ENCODE data around the gene NOL9.

The NOL9 gene

DNA sequence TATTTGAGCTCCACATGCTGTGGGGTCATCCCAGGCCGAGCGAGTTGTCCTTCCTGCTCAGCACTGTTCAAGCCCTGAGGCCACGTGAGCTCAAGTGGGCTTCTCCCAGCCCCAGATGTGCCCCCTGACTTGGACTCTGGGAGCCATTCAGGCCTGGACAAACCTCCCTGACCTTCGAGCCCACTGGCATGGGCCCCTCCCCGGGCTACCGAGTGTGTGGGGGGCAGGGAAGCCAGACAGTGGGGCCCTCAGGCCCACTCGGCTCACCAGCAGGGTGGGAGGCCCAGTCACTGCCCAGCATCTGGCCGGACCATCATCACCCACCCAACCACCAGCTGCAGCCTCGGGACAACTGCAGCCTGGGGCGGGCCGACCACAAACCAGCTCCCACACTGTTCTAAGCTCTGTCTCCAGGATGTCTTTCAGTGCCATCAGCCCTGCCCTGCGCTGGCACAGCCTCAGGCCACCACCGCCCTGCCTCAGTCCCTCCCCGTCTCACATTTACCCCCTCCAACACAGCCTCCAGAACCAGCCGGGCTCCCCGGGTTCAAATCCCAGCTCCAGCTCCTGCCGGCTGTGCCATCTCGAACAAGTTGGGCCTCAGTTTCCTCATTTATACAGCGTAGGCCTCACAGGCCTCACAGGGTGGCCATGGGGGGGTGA lies 41.9 kb downstream of the NOL9 start:
- Histone ChIP-seq H3K4me3 (ENCODE audit: low read length) (no peak overlapping the region), H3K27ac (ENCODE audit: low read length) (no peak overlapping the region)

DNA sequence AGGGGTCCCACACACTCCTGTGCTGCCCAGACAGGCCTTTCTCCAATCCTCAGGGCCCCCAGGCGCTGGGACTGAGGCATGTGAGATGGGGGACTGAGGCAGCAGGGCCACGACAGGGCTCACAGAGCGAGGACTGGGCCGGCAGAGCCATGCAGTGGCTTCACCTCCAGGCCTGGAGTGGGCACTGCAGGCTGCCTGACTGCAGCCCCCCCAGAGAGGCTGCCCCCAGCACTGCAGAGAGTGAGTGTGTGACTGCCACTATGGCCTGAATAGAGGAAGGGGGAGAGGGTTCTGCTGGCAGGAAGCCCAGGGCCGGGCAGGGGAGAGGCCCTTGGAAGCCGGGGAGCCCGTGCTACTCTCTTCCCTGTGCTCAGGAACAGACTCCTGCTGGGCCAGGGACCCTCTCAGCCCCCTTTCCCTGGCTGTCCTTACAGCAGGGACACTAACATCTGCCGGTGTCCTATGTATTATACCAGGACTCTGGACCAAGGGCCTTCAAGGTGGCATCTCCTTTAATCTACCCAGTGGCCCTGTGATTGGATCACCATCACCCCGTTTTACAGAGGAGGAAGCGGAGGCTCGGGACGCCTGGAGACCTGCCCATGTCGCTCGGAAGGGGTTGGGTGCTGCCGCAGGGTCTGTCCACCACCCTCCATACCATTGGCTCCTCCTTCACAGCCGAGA lies 42.6 kb downstream of the NOL9 start:
- Histone ChIP-seq H3K27me3 (ENCODE audit: control insufficient read depth, insufficient read depth, low read length) (no peaks in the 10 kb centered on the region), H3K36me3 (ENCODE audit: control insufficient read depth, low read depth, low read length) (no peaks in the 10 kb centered on the region), H3K4me3 (ENCODE audit: low read length) (no peak overlapping the region), H3K9me3 (ENCODE audit: control insufficient read depth, low read depth, low read length) (no peaks in the 10 kb centered on the region), H3K4me1 (ENCODE audit: control insufficient read depth, low read depth, low read length) (no peaks in the 10 kb centered on the region), H3K27ac (ENCODE audit: low read length) (no peak overlapping the region), H3K9ac (ENCODE audit: low read length) (no peak overlapping the region)

More for the DNA sequence above, 41.9 kb downstream of the NOL9 start:
- Histone ChIP-seq H3K9ac (ENCODE audit: low read length) (no peak overlapping the region), H3K9me3 (ENCODE audit: control insufficient read depth, low read depth, low read length) (no peaks in the 10 kb centered on the region), H3K27me3 (ENCODE audit: control insufficient read depth, insufficient read depth, low read length) (no peaks in the 10 kb centered on the region), H3K4me1 (ENCODE audit: control insufficient read depth, low read depth, low read length) (no peaks in the 10 kb centered on the region), H3K36me3 (ENCODE audit: control insufficient read depth, low read depth, low read length) (no peaks in the 10 kb centered on the region)

DNA sequence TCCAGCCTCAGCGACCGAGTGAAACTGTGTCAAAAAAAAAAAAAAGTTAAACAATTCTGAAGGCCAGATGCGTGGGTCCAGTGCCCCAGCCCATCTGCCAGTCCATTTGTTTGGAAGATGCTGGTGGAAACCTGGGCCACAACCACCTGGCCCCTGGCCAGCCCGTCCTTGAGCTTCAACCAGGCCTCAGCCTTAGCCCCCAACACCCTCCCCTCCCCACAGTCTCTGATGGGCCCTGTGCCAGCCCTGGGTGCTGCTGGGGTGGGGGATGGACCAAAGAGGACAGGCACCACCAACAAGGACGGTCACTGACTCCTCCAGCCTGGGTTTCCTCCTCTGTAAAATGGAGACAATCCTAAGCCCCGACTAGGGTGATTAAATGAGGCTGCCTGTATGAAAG lies 43.3 kb downstream of the NOL9 start:
- no peaks in the 10 kb centered on the region for H3K4me1 ChIP-seq (ENCODE audit: control insufficient read depth, low read depth, low read length)
- no peaks in the 10 kb centered on the region for H3K36me3 ChIP-seq (ENCODE audit: control insufficient read depth, low read depth, low read length)
- no peak overlapping the region for H3K27ac ChIP-seq (ENCODE audit: low read length)
- H3K9me3 ChIP-seq (ENCODE audit: control insufficient read depth, low read depth, low read length), result no peaks in the 10 kb centered on the region
- H3K4me3 ChIP-seq (ENCODE audit: low read length), result no peak overlapping the region
- H3K9ac ChIP-seq (ENCODE audit: low read length), result no peak overlapping the region
- H3K27me3 ChIP-seq (ENCODE audit: control insufficient read depth, insufficient read depth, low read length), result no peaks in the 10 kb centered on the region

DNA sequence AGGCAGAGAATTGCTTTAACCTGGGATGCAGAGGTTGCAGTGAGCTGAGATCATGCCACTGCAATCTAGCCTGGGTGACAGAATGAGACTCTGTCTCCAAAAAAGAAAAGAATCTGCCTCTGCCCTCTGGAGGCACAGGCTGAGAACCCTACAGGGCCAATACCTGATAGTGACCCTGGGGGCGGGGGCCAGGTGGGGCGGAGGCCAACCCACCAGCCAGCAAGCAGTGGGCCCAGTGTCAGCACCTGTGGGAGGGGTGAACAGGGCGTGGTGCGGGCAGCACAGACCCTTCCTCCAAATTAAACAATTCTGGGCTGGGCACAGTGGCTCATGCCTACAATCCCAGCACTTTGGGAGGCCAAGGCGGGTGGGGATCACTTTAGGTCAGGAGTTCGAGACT lies 43.8 kb downstream of the NOL9 start:
- H3K9ac ChIP-seq (ENCODE audit: low read length), result no peak overlapping the region
- H3K27ac ChIP-seq (ENCODE audit: low read length), result no peak overlapping the region
- H3K27me3 ChIP-seq (ENCODE audit: control insufficient read depth, insufficient read depth, low read length), result no peaks in the 10 kb centered on the region
- H3K4me3 ChIP-seq (ENCODE audit: low read length), result no peak overlapping the region
- H3K36me3 ChIP-seq (ENCODE audit: control insufficient read depth, low read depth, low read length), result no peaks in the 10 kb centered on the region
- H3K9me3 ChIP-seq (ENCODE audit: control insufficient read depth, low read depth, low read length), result no peaks in the 10 kb centered on the region
- no peaks in the 10 kb centered on the region for H3K4me1 ChIP-seq (ENCODE audit: control insufficient read depth, low read depth, low read length)

DNA sequence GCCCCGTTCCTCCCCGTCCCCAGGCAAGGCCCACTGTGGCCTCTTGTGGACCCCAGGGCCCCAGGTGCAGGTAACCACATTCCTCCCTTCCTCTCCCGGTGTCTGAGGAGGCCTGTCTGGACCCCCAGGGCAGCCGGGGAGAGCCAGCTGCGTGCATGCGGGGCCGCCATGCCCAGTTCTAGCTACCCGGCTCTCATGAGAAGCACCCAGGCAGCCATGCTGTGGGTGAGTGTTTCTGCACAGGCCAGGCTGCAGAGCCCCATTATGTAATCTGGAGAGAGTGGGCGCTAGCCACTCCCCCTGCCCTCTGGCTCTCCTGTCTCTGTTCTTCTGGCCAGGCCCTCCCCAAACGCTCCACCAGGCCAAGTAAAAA lies 44.4 kb downstream of the NOL9 start:
- no peak overlapping the region for H3K27ac ChIP-seq (ENCODE audit: low read length)
- no peak overlapping the region for H3K9ac ChIP-seq (ENCODE audit: low read length)
- H3K4me1 ChIP-seq (ENCODE audit: control insufficient read depth, low read depth, low read length), result no peaks in the 10 kb centered on the region
- H3K9me3 ChIP-seq (ENCODE audit: control insufficient read depth, low read depth, low read length), result no peaks in the 10 kb centered on the region
- no peaks in the 10 kb centered on the region for H3K36me3 ChIP-seq (ENCODE audit: control insufficient read depth, low read depth, low read length)
- H3K4me3 ChIP-seq (ENCODE audit: low read length), result no peak overlapping the region
- H3K27me3 ChIP-seq (ENCODE audit: control insufficient read depth, insufficient read depth, low read length), result no peaks in the 10 kb centered on the region

DNA sequence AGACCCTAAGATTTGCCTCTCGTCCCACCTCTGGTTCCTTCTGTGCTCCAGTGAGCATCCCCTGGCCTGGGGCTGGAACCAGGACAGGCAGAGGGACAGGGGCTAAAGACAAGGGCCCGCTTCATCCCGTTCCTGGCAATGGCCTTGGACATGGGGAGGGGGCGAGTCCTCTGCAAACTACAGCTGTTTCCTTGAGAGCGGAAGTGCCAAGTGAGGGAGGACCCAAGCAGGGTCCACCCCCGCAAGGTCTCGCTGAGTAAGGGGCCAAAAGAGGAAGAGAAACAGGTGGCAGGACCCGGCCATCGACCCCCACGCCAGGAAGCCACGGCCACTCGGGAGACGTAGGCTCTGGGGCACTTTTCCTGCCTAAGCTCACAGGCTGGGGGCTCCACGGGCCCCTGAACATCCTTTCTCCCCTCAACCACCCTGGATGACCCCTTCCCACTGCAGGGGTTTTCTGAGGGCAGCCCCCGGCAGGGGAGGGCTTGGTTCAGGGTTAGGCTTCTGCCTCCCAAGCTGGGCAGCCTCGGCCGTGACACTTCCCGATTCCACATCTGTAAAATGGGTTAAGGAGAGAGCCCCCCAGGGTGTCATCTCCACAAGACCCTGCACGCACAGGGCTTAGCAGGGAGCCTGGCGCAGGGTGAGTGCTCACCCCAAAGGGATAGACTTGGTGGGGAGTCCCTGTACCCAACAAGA lies 44.9 kb downstream of the NOL9 start:
- no peaks in the 10 kb centered on the region for H3K4me1 ChIP-seq (ENCODE audit: control insufficient read depth, low read depth, low read length)
- H3K4me3 ChIP-seq (ENCODE audit: low read length), result no peak overlapping the region
- no peaks in the 10 kb centered on the region for H3K27me3 ChIP-seq (ENCODE audit: control insufficient read depth, insufficient read depth, low read length)
- H3K36me3 ChIP-seq (ENCODE audit: control insufficient read depth, low read depth, low read length), result no peaks in the 10 kb centered on the region
- no peak overlapping the region for H3K27ac ChIP-seq (ENCODE audit: low read length)
- H3K9ac ChIP-seq (ENCODE audit: low read length), result no peak overlapping the region
- H3K9me3 ChIP-seq (ENCODE audit: control insufficient read depth, low read depth, low read length), result no peaks in the 10 kb centered on the region

DNA sequence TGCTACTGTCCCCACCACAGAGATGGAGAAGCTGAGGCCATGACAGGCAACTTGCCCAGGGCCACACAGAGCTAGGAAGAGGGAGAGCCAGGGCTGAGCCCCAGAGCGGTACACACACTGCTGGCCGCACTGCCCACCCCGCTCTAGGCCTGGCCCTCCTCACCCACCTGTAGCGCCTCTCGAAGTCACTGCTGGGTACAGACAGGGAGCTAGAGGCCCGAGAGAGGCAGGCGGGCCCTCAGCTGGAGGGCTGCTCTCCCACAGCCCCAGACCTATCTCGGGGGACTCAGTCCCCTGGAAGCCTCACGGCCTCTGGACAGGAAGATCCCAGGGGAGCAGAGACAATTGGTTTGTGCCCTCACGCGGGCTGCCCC lies 45.5 kb downstream of the NOL9 start:
- H3K4me3 ChIP-seq (ENCODE audit: low read length), result no peak overlapping the region
- H3K9ac ChIP-seq (ENCODE audit: low read length), result no peak overlapping the region
- no peak overlapping the region for H3K27ac ChIP-seq (ENCODE audit: low read length)
- H3K36me3 ChIP-seq (ENCODE audit: control insufficient read depth, low read depth, low read length), result no peaks in the 10 kb centered on the region
- no peaks in the 10 kb centered on the region for H3K9me3 ChIP-seq (ENCODE audit: control insufficient read depth, low read depth, low read length)
- H3K27me3 ChIP-seq (ENCODE audit: control insufficient read depth, insufficient read depth, low read length), result no peaks in the 10 kb centered on the region
- no peaks in the 10 kb centered on the region for H3K4me1 ChIP-seq (ENCODE audit: control insufficient read depth, low read depth, low read length)

DNA sequence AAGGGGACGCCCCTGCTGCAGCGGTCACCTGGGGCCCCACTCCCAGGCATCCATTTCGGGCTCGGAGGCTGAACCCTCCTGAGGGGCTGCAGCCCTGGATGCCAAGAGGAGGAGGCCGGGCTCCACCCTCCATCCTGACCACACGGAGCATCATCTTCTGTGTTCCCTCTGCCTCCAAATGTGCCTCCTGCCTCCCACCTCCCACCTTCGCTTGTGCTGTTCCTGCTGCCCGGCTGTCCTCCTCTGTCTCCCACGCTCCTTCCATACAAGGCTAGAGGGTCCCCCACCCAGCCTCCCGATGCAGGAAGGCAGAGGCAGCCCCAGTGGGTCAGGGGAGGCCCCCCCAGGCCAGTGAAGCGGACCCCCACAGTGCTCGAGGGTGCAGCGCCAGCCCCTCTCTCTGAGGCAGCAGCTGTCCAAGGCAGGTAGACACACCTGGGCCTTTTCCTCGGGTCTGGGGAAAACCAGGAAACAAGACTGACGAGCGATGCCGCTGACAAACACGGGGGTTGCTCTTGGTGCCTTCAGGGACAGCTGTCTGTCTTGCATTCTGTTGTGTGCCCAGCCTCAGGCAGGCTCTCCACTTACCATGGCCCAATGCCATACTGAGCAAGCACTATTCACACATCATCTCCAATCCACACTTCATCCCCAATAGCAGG lies 46.0 kb downstream of the NOL9 start:
- Histone ChIP-seq H3K4me3 (ENCODE audit: low read length) (no peak overlapping the region), H3K27me3 (ENCODE audit: control insufficient read depth, insufficient read depth, low read length) (no peaks in the 10 kb centered on the region), H3K9me3 (ENCODE audit: control insufficient read depth, low read depth, low read length) (no peaks in the 10 kb centered on the region), H3K9ac (ENCODE audit: low read length) (no peak overlapping the region), H3K27ac (ENCODE audit: low read length) (no peak overlapping the region), H3K4me1 (ENCODE audit: control insufficient read depth, low read depth, low read length) (no peaks in the 10 kb centered on the region), H3K36me3 (ENCODE audit: control insufficient read depth, low read depth, low read length) (no peaks in the 10 kb centered on the region)

DNA sequence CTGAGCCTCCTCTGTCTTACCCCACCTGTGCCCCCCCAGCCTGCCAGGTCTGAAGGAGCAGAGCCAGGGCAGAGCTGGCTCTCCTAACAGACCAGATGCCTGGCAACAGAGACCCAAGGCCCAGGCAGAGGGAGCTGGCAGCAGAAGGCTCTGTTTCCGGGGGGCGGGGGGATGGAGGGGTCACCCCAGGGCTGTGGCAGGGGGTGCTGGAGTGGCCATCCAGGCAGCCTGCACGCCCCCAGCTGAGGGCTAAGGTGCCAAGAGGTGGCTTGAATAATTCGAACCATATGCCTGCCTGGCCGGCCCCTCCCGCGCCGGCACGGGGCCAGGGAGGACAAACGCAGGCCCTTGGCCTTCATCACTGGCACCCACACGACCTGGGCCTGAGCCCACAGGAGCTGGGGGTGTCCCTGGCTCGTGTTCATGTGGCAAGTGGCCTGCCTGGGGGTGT lies 46.8 kb downstream of the NOL9 start:
- Histone ChIP-seq H3K9ac (ENCODE audit: low read length) (no peak overlapping the region), H3K4me3 (ENCODE audit: low read length) (no peak overlapping the region), H3K4me1 (ENCODE audit: control insufficient read depth, low read depth, low read length) (no peaks in the 10 kb centered on the region), H3K27me3 (ENCODE audit: control insufficient read depth, insufficient read depth, low read length) (no peaks in the 10 kb centered on the region), H3K27ac (ENCODE audit: low read length) (no peak overlapping the region), H3K9me3 (ENCODE audit: control insufficient read depth, low read depth, low read length) (no peaks in the 10 kb centered on the region), H3K36me3 (ENCODE audit: control insufficient read depth, low read depth, low read length) (no peaks in the 10 kb centered on the region)

DNA sequence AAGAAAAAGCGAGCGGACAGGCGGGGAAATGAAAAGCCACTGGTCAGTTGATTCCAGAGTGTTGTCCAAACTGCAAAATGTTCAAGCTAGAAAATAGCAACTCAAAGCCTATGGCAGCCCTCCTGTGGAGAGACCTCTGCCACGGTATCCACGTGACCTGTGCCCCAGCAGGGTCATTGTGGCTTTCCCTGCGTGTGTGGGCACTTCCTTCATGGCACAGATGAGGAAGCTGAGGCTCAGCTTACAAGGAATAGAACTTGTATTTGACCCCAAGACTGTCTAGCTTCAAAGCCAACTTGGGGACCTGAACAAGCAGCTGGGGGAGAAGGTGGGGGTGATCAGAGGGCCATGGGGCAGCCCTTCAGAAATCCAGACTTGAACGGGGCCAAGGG lies 47.3 kb downstream of the NOL9 start:
- no peak overlapping the region for H3K9ac ChIP-seq (ENCODE audit: low read length)
- no peaks in the 10 kb centered on the region for H3K36me3 ChIP-seq (ENCODE audit: control insufficient read depth, low read depth, low read length)
- no peaks in the 10 kb centered on the region for H3K4me1 ChIP-seq (ENCODE audit: control insufficient read depth, low read depth, low read length)
- no peaks in the 10 kb centered on the region for H3K9me3 ChIP-seq (ENCODE audit: control insufficient read depth, low read depth, low read length)
- no peak overlapping the region for H3K27ac ChIP-seq (ENCODE audit: low read length)
- no peak overlapping the region for H3K4me3 ChIP-seq (ENCODE audit: low read length)
- no peaks in the 10 kb centered on the region for H3K27me3 ChIP-seq (ENCODE audit: control insufficient read depth, insufficient read depth, low read length)

DNA sequence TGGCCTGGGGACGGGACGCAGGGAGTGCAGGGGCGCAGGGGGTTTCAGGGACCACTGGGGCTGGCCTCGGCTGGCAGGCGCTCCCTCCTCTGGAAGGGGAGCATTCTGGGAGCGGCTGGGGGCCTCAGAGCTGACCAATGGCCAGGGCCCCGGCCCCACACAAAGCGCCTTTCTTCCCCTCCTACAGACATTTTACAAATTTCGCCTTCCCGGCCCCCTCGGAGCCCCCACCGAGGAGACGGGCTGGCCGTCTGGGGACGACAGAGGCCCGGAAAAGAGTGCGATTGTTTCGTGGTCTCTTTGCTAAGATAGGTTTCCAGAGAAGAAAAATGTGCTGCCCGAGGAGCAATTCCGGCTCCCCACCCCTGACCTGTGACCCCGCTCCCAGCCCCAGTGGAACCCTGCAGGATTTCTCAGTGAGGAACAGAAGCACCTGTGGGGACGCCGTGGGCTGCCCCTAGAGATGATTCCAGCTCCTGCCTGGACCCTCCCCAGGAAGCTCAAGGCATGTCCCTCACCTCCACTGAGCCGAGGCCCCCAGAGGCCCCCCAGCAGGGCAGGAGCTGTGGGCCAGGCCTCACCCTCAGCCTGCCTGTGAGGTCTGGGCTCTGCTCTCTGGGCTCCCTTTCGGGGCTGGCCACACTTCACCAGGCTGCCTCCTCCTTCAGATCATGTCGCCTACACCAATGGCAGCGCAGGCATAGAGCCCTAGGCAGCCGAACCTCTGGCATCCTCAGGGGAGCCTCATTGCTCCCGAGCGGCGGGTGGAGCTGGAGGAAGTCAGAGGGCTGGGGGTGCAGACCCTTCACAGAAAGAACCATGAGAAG lies 47.9 kb downstream of the NOL9 start:
- Histone ChIP-seq H3K9me3 (ENCODE audit: control insufficient read depth, low read depth, low read length) (no peaks in the 10 kb centered on the region), H3K27ac (ENCODE audit: low read length) (no peak overlapping the region), H3K36me3 (ENCODE audit: control insufficient read depth, low read depth, low read length) (no peaks in the 10 kb centered on the region), H3K4me1 (ENCODE audit: control insufficient read depth, low read depth, low read length) (no peaks in the 10 kb centered on the region), H3K4me3 (ENCODE audit: low read length) (no peak overlapping the region), H3K27me3 (ENCODE audit: control insufficient read depth, insufficient read depth, low read length) (no peaks in the 10 kb centered on the region), H3K9ac (ENCODE audit: low read length) (no peak overlapping the region)

Data from iPS-18a (cell line).